Measurements from ENCODE around the gene ZNF609. TPM values are rescaled to one million over a fixed set of nuclear protein-coding genes. Genes with fewer than 3 reads are reported as not detected.

Gene ZNF609
- polyA plus RNA-seq (2011; rRNA removed) (39.9 and 54.4 TPM in 2 replicates), polyA plus RNA-seq (2017; fragmentation: RNase III; extraction: RNeasy Plus Mini Kit Qiagen cat#74134 plus additional on column Dnase treatment) (18.3 to 19.6 TPM (median 18.5 TPM) in 3 replicates), polyA minus RNA-seq (2011; rRNA and poly(A)+ RNA removed) (74.8 and 82.2 TPM in 2 replicates)
- 11.5 and 15.0 TPM in 2 replicates for polyA plus RNA-seq (2012; cell fraction: cytosol; rRNA removed)
- polyA plus RNA-seq (2012; cell fraction: nucleus; rRNA removed), result 12.3 and 16.6 TPM in 2 replicates

GRCh38 chr15:64460206-64460723, at the start of gene ZNF609:
TSS of gene ZNF609 (plus strand) at chr15:64460578. CDS start at chr15:64499420, 38,842 bp downstream.
- DNase-seq (ENCODE audit: low read depth in 1 of 2, low spot score in 1 of 2), result peak; percentile 96 to 99
- ATAC-seq, result peak; percentile 83 to 88
- H3K27ac ChIP-seq, result peak within 1 kb of the TSS; percentile 98
- CTCF ChIA-PET, result interaction anchor here (0.6 to 4.2 kb wide), 19 partner anchors 10 to 224 kb away, joined by 3 to 16 read pairs (median 4); no protein-coding TSS in a partner anchor
- peak within 1 kb of the TSS; percentile 84 for H3K4me2 ChIP-seq
- peak within 1 kb of the TSS; percentile 85 for H3K4me3 ChIP-seq
- POLR2A ChIA-PET, result interaction anchor here (0.6 to 1.3 kb wide), 4 partner anchors 8 to 530 kb away, joined by 4 to 6 read pairs (median 5); partner anchors contain the start of genes SPG21 and TRIP4
- no peaks in the 10 kb centered on the region for H3K9me3 ChIP-seq
- WGBS (ENCODE audit: missing lambda C conversion rate), result 3% methylated on average over 13 of the region's 45 CpGs
- FAIRE-seq, result no peak
- H3K4me1 ChIP-seq, result peaks cover 42% of the 10 kb centered on the region
- TF ChIP-seq ESRRA (IDR thresholded peaks at IDR 0.05; ENCODE audit: borderline replicate concordance, low read length), result no peak; the same call in 1 of the 2 replicates
- TF ChIP-seq RAD21 (conservative IDR thresholded peaks at IDR 0.05 in 1 of 2, IDR thresholded peaks at IDR 0.05 in 1 of 2), result peak; percentile 35 to 47; a peak in 4 of 5 replicates
- peak; percentile 45; the same call in 1 of the 2 replicates for TF ChIP-seq E2F6 (IDR thresholded peaks at IDR 0.05; ENCODE audit: borderline replicate concordance, low read depth)
- TF ChIP-seq PHF8 (IDR thresholded peaks at IDR 0.05; ENCODE audit: borderline replicate concordance, low read depth), result no peak
- TF ChIP-seq PBX3 (IDR thresholded peaks at IDR 0.05), result peak; percentile 35; the same call in 1 of the 2 replicates
- no peak for TF ChIP-seq CBX8 (IDR thresholded peaks at IDR 0.05)
- no peak for TF ChIP-seq TFCP2L1 (CRISPR knock-in tag; IDR thresholded peaks at IDR 0.05)
- no peak for TF ChIP-seq FOSB (CRISPR knock-in tag; IDR thresholded peaks at IDR 0.05)
- TF ChIP-seq KDM1A (IDR thresholded peaks at IDR 0.05; ENCODE audit: low read depth), result no peak
- no peak for TF ChIP-seq EHMT2 (IDR thresholded peaks at IDR 0.05; ENCODE audit: low read depth)
- TF ChIP-seq ELK1 (IDR thresholded peaks at IDR 0.05; ENCODE audit: low read depth, low read length), result no peak
- peak; percentile 41 to 86; a peak in 3 of 5 replicates for TF ChIP-seq JUN (IDR thresholded peaks at IDR 0.05)
- TF ChIP-seq POLR2AphosphoS2 (conservative IDR thresholded peaks at IDR 0.05; ENCODE audit: low read length), result no peak
- peak; percentile 65 for TF ChIP-seq GATA3 (IDR thresholded peaks at IDR 0.05; ENCODE audit: borderline replicate concordance)
- TF ChIP-seq RFX5 (IDR thresholded peaks at IDR 0.05), result peak; percentile 87
- 0 out of 2 replicates have a peak, but pooled peaks have one; percentile 7 for TF ChIP-seq RARB (CRISPR knock-in tag; IDR thresholded peaks at IDR 0.05)
- no peak for TF ChIP-seq HDAC2 (IDR thresholded peaks at IDR 0.05)
- TF ChIP-seq BCL3 (IDR thresholded peaks at IDR 0.05), result peak; percentile 71; the same call in 1 of the 3 replicates
- no peak; the same call in 1 of the 2 replicates for TF ChIP-seq HOXB5 (CRISPR knock-in tag; IDR thresholded peaks at IDR 0.05)
- no peak for TF ChIP-seq EHF (CRISPR knock-in tag; IDR thresholded peaks at IDR 0.05)
- TF ChIP-seq ZC3H11A (IDR thresholded peaks at IDR 0.05), result no peak
- TF ChIP-seq TP53 (CRISPR knock-in tag; IDR thresholded peaks at IDR 0.05), result peak; percentile 84; the same call in 1 of the 2 replicates
- no peak for TF ChIP-seq FOSL2 (IDR thresholded peaks at IDR 0.05)
- peak; percentile 71 for TF ChIP-seq FOSL2 (CRISPR knock-in tag; IDR thresholded peaks at IDR 0.05)
- TF ChIP-seq HOXA7 (CRISPR knock-in tag; IDR thresholded peaks at IDR 0.05), result no peak
- peak; percentile 50; the same call in 1 of the 2 replicates for TF ChIP-seq ZSCAN20 (CRISPR knock-in tag; IDR thresholded peaks at IDR 0.05)
- 0 out of 3 replicates have a peak, but pooled peaks have one; percentile 3 for TF ChIP-seq CTCF (IDR thresholded peaks at IDR 0.05)
- no peak for TF ChIP-seq RNF2 (IDR thresholded peaks at IDR 0.05; ENCODE audit: borderline replicate concordance, low read depth)
- 0 out of 2 replicates have a peak, but pooled peaks have one; percentile 12 for TF ChIP-seq REST (IDR thresholded peaks at IDR 0.05)
- TF ChIP-seq MAZ (IDR thresholded peaks at IDR 0.05; ENCODE audit: borderline replicate concordance, low read depth, low read length), result peak; percentile 90; the same call in 1 of the 2 replicates

All from A549 (cell line).